GM12892 (cell line): ENCODE measurements around the gene EPHX1.

Experiments
- POLR2A ChIP-seq: IDR thresholded peaks from 2 replicates; pipeline ENCODE4 v1.6.1; 2011; ENCODE audit warnings: low read depth, low read length, control low read depth
- POLR2AphosphoS5 ChIP-seq: IDR thresholded peaks from 2 replicates; pipeline ENCODE4 v1.6.1; 2011; ENCODE audit warnings: low read depth, low read length, control low read depth
- TAF1 ChIP-seq: IDR thresholded peaks from 2 replicates; pipeline ENCODE4 v1.6.1; 2011; ENCODE audit warnings: low read depth, mild to moderate bottlenecking, control low read depth, low read length, borderline replicate concordance

- no peak for TF ChIP-seq POLR2A
- TF ChIP-seq TAF1 = no peak
- no peak for TF ChIP-seq POLR2AphosphoS5
Measured at GRCh38 chr1:225877580-225877979, 67.7 kb downstream of the EPHX1 start.
